MM.1S (cell line): ENCODE measurements around the gene S100A8.

Source experiments
- DNase-seq: peaks from one replicate; pipeline ENCODE4 v3.0.0-alpha.2; 2015
- H2AFZ ChIP-seq: fragments of 300-600 bp; sonication (generic); 2 replicates; pipeline ENCODE4 v1.6.0; 2016; ENCODE audit warnings: antibody characterized with exemption, low read length
- H3F3A ChIP-seq: fragments of 300-600 bp; sonication (generic); 2 replicates; pipeline ENCODE4 v1.6.1; 2016; ENCODE audit warnings: mild to moderate bottlenecking, antibody characterized with exemption, low read length, moderate library complexity, mixed read lengths; ENCODE audit not compliant: insufficient read depth
- H3K27ac ChIP-seq: fragments of 300-600 bp; sonication (generic); 2 replicates; pipeline ENCODE4 v1.5.1; 2016; ENCODE audit warnings: mild to moderate bottlenecking, low read length
- H3K27me3 ChIP-seq: fragments of 300-600 bp; sonication (generic); replicated peaks from 2 replicates; pipeline ENCODE4 v1.6.0; 2016; ENCODE audit warnings: low read length; ENCODE audit not compliant: insufficient read depth
- H3K36me3 ChIP-seq: fragments of 300-600 bp; sonication (generic); replicated peaks from 2 replicates; pipeline ENCODE4 v1.6.1; 2016; ENCODE audit warnings: mild to moderate bottlenecking, low read length, mixed read lengths; ENCODE audit not compliant: insufficient read depth
- H3K4me1 ChIP-seq: fragments of 300-600 bp; sonication (generic); 2 replicates; pipeline ENCODE4 v1.6.1; 2016; ENCODE audit warnings: low read length, mixed read lengths
- H3K4me2 ChIP-seq: fragments of 300-600 bp; sonication (generic); 2 replicates; pipeline ENCODE4 v1.6.0; 2016; ENCODE audit warnings: low read depth, low read length
- H3K4me3 ChIP-seq: fragments of 300-600 bp; sonication (generic); 2 replicates; pipeline ENCODE4 v1.5.1; 2016; ENCODE audit warnings: low read length, mixed read lengths
- H3K79me2 ChIP-seq: fragments of 300-600 bp; sonication (generic); 2 replicates; pipeline ENCODE4 v1.6.1; 2016; ENCODE audit warnings: mixed run types, low read length, mixed read lengths
- H3K9ac ChIP-seq: fragments of 300-600 bp; sonication (generic); 2 replicates; pipeline ENCODE4 v1.6.1; 2016; ENCODE audit warnings: low read length, mixed read lengths
- H3K9me2 ChIP-seq: fragments of 300-600 bp; sonication (generic); replicated peaks from 2 replicates; pipeline ENCODE4 v1.6.1; 2016; ENCODE audit warnings: mild to moderate bottlenecking, low read length, mixed read lengths; ENCODE audit not compliant: insufficient read depth
- H3K9me3 ChIP-seq: fragments of 300-600 bp; sonication (generic); replicated peaks from 2 replicates; pipeline ENCODE4 v1.6.1; 2016; ENCODE audit warnings: mild to moderate bottlenecking, low read length, mixed read lengths; ENCODE audit not compliant: insufficient read depth
- H4K20me1 ChIP-seq: fragments of 300-600 bp; sonication (generic); 2 replicates; pipeline ENCODE4 v1.6.1; 2016; ENCODE audit warnings: mild to moderate bottlenecking, low read length, moderate library complexity, mixed read lengths; ENCODE audit not compliant: insufficient read depth
- EZH2 ChIP-seq: fragments of 300-600 bp; sonication (generic); optimal IDR thresholded peaks from 2 replicates; pipeline ENCODE3; 2017; ENCODE audit warnings: low read depth, mild to moderate bottlenecking, antibody characterized with exemption, low read length, mixed read lengths
- EZH2phosphoT487 ChIP-seq: fragments of 300-600 bp; sonication (generic); IDR thresholded peaks from 2 replicates; pipeline ENCODE4 v1.6.1; 2018; ENCODE audit warnings: antibody characterized with exemption, low read length
- TF ChIP-seq, protein P1 (sequence below): fragments of 300-600 bp; sonication (generic); IDR thresholded peaks from 2 replicates; pipeline ENCODE4 v1.5.1; 2016; ENCODE audit warnings: antibody characterized with exemption, low read length, mixed read lengths

S100A8 gene

DNA sequence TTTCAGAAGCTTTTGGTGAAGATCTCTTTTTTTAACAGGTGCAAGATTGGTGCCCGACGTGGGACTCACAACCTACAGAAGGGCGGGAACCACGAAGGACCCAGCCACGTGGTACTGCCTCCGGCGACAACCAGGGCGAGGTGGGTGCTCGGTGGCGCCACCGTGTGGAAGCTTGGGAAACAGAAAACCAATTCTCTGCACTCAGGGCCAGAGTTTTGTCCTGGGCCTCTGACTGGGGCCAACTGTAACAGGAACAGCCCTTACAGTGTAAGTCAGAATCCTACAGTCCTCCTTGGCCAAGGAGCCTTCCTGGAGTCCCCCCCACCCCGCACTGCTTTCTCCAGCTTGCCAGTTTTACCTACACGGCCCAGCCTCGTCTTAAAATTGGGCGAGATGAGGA is 13.9 kb upstream of the S100A8 start:
- Histone ChIP-seq H2AFZ (no peak overlapping the region), H3K9ac (no peak overlapping the region), H3K9me3 (no peaks in the 10 kb centered on the region), H3K79me2 (no peaks in the 10 kb centered on the region), H3K36me3 (no peaks in the 10 kb centered on the region), H3K4me1 (no peaks in the 10 kb centered on the region), H3K9me2 (no peaks in the 10 kb centered on the region), H3K27me3 (no peaks in the 10 kb centered on the region), H4K20me1 (no peaks in the 10 kb centered on the region), H3K27ac (no peak overlapping the region), H3K4me3 (no peak overlapping the region), H3F3A (no peaks in the 10 kb centered on the region), H3K4me2 (no peak overlapping the region)
- TF ChIP-seq, protein P1, sequence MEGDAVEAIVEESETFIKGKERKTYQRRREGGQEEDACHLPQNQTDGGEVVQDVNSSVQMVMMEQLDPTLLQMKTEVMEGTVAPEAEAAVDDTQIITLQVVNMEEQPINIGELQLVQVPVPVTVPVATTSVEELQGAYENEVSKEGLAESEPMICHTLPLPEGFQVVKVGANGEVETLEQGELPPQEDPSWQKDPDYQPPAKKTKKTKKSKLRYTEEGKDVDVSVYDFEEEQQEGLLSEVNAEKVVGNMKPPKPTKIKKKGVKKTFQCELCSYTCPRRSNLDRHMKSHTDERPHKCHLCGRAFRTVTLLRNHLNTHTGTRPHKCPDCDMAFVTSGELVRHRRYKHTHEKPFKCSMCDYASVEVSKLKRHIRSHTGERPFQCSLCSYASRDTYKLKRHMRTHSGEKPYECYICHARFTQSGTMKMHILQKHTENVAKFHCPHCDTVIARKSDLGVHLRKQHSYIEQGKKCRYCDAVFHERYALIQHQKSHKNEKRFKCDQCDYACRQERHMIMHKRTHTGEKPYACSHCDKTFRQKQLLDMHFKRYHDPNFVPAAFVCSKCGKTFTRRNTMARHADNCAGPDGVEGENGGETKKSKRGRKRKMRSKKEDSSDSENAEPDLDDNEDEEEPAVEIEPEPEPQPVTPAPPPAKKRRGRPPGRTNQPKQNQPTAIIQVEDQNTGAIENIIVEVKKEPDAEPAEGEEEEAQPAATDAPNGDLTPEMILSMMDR, result peak; percentile 67
- TF ChIP-seq EZH2, result no peak
- TF ChIP-seq EZH2phosphoT487, result no peak
- DNase-seq, result peak; percentile 49

DNA sequence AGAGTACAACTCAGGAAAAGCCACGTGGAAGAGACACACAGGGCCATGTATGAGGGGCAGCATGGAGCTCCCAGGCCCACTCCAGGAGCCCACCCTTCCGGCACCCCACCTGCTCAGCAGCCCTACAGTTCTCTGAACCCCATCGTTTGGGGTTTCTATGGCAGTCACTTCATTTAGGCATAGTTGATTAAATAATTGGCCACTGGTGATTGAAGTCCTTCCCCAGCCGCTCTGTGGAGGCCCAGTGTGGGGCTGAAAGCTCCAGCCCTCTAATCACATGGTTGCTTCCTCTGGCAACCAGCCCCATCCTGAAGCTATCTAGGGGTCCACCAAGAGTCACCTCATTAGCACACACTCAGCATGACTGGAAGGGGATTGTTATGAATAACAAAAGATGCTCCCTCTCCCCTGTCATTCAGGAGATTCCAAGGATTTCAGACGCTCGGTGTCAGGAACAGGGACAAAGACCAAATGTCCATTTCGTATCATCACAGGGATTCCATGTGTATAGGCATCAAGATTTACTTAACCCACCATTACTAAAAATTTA is 13.3 kb upstream of the S100A8 start:
- Histone ChIP-seq H3K4me3 (no peak overlapping the region), H3K9ac (no peak overlapping the region), H3K27me3 (no peaks in the 10 kb centered on the region), H3K4me1 (no peaks in the 10 kb centered on the region), H3K9me3 (no peaks in the 10 kb centered on the region), H3K36me3 (no peaks in the 10 kb centered on the region), H2AFZ (no peak overlapping the region), H3F3A (no peaks in the 10 kb centered on the region), H3K27ac (no peak overlapping the region), H3K4me2 (no peak overlapping the region), H3K79me2 (no peaks in the 10 kb centered on the region), H4K20me1 (no peaks in the 10 kb centered on the region), H3K9me2 (no peaks in the 10 kb centered on the region)
- TF ChIP-seq EZH2phosphoT487 (no peak), EZH2 (no peak)
- TF ChIP-seq, protein P1, result no peak
- DNase-seq, result no peak

DNA sequence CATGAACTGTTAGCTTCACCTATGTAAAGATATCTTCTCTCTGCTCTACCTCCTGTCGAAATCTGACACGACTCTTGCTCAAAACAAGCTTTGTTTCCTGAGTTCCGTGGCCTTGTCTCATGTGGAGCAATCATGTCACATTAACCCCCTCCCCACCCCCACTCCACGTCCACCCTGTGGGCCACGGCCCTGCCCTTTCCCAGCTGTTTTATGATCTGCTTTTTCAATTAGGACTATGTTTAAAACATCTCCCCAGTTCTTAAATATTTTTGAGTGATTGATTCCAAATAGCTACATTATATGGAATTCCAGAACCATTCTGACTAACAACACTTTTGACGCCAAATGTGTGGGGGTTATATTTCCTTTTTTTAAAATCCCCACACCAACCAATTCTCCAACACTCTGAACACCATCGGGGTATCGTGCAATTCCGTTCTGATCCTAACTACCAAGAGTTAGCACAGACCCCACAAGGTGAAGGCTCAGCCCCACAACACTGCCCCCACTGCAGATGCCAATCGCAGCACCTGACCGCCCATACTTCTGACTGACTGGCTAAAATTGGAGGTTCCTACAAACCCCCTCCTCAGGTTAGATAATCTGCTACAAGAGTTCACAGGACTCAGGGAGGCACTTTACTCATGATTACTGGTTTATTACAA is 12.7 kb upstream of the S100A8 start:
- no peaks in the 10 kb centered on the region for H3K4me1 ChIP-seq
- no peak for TF ChIP-seq EZH2
- no peak for TF ChIP-seq EZH2phosphoT487
- TF ChIP-seq, protein P1, result no peak
- no peak overlapping the region for H2AFZ ChIP-seq
- H3K27ac ChIP-seq, result no peak overlapping the region
- no peak overlapping the region for H3K9ac ChIP-seq
- no peak overlapping the region for H3K4me2 ChIP-seq
- no peaks in the 10 kb centered on the region for H3F3A ChIP-seq
- no peaks in the 10 kb centered on the region for H3K27me3 ChIP-seq
- no peaks in the 10 kb centered on the region for H3K9me2 ChIP-seq
- H3K9me3 ChIP-seq, result no peaks in the 10 kb centered on the region
- H3K4me3 ChIP-seq, result no peak overlapping the region
- H3K36me3 ChIP-seq, result no peaks in the 10 kb centered on the region
- no peaks in the 10 kb centered on the region for H4K20me1 ChIP-seq
- H3K79me2 ChIP-seq, result no peaks in the 10 kb centered on the region
- DNase-seq, result no peak
